ENCODE data around the gene TAC4. TPM values are rescaled to one million over a fixed set of nuclear protein-coding genes. Genes with fewer than 3 reads are reported as not detected.

TAC4 gene
- total RNA-seq, 2 donors from 2014 or later = not detected

- Histone ChIP-seq H3K36me3 (no peaks in the 10 kb centered on the region), H3K9me3 (no peaks in the 10 kb centered on the region), H3K27ac (no peak overlapping the region), H3K4me3 (no peak overlapping the region), H3K4me1 (peaks cover 0 to 40% of the 10 kb centered on the region in 2 donors), H3K27me3 (no peaks in the 10 kb centered on the region)
- TF ChIP-seq, protein P1, sequence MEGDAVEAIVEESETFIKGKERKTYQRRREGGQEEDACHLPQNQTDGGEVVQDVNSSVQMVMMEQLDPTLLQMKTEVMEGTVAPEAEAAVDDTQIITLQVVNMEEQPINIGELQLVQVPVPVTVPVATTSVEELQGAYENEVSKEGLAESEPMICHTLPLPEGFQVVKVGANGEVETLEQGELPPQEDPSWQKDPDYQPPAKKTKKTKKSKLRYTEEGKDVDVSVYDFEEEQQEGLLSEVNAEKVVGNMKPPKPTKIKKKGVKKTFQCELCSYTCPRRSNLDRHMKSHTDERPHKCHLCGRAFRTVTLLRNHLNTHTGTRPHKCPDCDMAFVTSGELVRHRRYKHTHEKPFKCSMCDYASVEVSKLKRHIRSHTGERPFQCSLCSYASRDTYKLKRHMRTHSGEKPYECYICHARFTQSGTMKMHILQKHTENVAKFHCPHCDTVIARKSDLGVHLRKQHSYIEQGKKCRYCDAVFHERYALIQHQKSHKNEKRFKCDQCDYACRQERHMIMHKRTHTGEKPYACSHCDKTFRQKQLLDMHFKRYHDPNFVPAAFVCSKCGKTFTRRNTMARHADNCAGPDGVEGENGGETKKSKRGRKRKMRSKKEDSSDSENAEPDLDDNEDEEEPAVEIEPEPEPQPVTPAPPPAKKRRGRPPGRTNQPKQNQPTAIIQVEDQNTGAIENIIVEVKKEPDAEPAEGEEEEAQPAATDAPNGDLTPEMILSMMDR (IDR thresholded peaks at IDR 0.05) = no peak
- DNase-seq (ENCODE audit: low spot score) = no peak
Observed at GRCh38 chr17:49842371-49842770, 5.5 kb downstream of the TAC4 start.

DNA sequence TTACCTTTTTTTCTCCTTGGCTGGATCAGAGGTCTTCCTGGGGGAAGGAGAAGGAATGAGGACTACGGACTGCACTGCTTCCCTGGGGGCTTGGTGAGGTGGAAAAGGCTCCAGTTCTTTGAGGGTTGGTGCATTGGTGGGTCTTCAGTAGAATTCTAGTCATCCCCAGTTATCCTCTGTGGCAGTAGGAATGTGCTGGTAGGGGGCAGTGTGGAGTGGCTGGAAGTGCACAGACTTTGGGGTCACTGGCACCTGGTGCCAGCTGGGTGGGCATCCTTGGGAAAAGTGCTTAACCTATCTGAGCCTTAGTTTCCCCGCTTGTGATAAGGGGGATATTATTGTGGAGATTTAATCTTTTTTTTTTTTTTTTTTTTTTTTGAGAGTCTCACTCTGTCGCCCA is 6.3 kb downstream of the TAC4 start:
- H3K4me1 ChIP-seq = peaks cover 0 to 41% of the 10 kb centered on the region in 2 donors
- TF ChIP-seq, protein P1 (IDR thresholded peaks at IDR 0.05) = no peak

GRCh38 chr17:49839455-49839854 is 8.4 kb downstream of the TAC4 start:
- TF ChIP-seq, protein P1 (IDR thresholded peaks at IDR 0.05) = no peak
- Histone ChIP-seq H3K4me3 (no peak overlapping the region), H3K9me3 (no peaks in the 10 kb centered on the region), H3K4me1 (peaks cover 0 to 39% of the 10 kb centered on the region in 2 donors), H3K36me3 (peaks cover 3% of the 10 kb centered on the region), H3K27me3 (no peaks in the 10 kb centered on the region), H3K27ac (peak overlapping the region in 1 of 2 donors; percentile 35)
- no peak for DNase-seq (ENCODE audit: low spot score)

More for the DNA sequence above, 6.3 kb downstream of the TAC4 start:
- DNase-seq (ENCODE audit: low spot score) = no peak
- Histone ChIP-seq H3K36me3 (no peaks in the 10 kb centered on the region), H3K9me3 (no peaks in the 10 kb centered on the region), H3K4me3 (no peak overlapping the region), H3K27me3 (no peaks in the 10 kb centered on the region), H3K27ac (no peak overlapping the region)

GRCh38 chr17:49836111-49837030 is 11.5 kb downstream of the TAC4 start:
- H3K36me3 ChIP-seq = peaks cover 19% of the 10 kb centered on the region
- H3K9me3 ChIP-seq = no peaks in the 10 kb centered on the region
- H3K27me3 ChIP-seq = no peaks in the 10 kb centered on the region
- TF ChIP-seq, protein P1 (IDR thresholded peaks at IDR 0.05) = no peak
- DNase-seq (ENCODE audit: low spot score) = no peak
- H3K27ac ChIP-seq = peak overlapping the region in 1 of 2 donors; percentile 21
- H3K4me3 ChIP-seq = no peak overlapping the region
- H3K4me1 ChIP-seq = peaks cover 0 to 56% of the 10 kb centered on the region in 2 donors

- DNase-seq (ENCODE audit: low spot score) = no peak
- TF ChIP-seq, protein P1 (IDR thresholded peaks at IDR 0.05) = no peak
- Histone ChIP-seq H3K4me1 (peaks cover 0 to 56% of the 10 kb centered on the region in 2 donors), H3K9me3 (no peaks in the 10 kb centered on the region), H3K36me3 (peaks cover 19% of the 10 kb centered on the region), H3K4me3 (no peak overlapping the region), H3K27me3 (no peaks in the 10 kb centered on the region), H3K27ac (peak overlapping the region; percentile 18 to 51)
Observed at GRCh38 chr17:49835472-49835871, 12.4 kb downstream of the TAC4 start.

All from right atrium auricular region (tissue), 2 donors.